ENCODE results near the gene C1orf87. TPM values are rescaled to one million over a fixed set of nuclear protein-coding genes. Genes with fewer than 3 reads are reported as not detected.
A peak's percentile ranks its signal among the peaks of the same experiment; 100 is the strongest.
"Not testable (repeated sequence)": the region's sequence is repeated elsewhere in the genome, so short reads cannot be mapped to it uniquely, and the experiment has no call there.

C1orf87 gene
- polyA plus RNA-seq, 3 donors: 0.16 to 0.31 (median 0.17) TPM

DNA sequence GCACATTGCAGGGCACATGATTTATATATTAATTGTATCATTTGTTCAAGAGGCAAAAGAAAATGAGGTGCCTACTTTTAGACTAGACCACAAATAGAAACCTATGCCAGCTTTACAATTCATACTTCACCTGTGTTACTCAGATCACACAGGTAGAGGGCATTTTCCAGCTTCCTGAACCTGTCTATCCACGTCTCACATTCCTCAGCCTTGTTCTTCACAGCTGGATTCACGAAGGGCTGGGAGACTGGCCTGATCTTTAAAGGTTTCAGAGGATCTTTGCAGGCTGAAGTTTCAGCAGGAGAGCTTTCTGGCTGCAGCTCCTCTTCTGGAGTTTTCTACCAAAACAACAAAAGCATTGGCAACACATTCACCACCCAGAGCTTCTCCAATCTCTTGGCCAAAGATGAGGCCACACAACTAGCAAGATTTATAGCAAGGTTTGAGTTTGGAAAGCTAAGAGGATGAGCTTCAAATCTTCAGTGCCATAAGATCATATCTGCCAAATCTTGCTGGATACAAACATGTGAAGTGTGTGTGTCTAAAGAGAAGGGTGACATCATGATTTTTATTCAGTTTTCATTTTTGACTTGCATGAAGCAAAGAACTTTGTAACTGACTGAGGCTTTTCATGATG lies 76.0 kb downstream of the C1orf87 start:
- no peak for DNase-seq

DNA sequence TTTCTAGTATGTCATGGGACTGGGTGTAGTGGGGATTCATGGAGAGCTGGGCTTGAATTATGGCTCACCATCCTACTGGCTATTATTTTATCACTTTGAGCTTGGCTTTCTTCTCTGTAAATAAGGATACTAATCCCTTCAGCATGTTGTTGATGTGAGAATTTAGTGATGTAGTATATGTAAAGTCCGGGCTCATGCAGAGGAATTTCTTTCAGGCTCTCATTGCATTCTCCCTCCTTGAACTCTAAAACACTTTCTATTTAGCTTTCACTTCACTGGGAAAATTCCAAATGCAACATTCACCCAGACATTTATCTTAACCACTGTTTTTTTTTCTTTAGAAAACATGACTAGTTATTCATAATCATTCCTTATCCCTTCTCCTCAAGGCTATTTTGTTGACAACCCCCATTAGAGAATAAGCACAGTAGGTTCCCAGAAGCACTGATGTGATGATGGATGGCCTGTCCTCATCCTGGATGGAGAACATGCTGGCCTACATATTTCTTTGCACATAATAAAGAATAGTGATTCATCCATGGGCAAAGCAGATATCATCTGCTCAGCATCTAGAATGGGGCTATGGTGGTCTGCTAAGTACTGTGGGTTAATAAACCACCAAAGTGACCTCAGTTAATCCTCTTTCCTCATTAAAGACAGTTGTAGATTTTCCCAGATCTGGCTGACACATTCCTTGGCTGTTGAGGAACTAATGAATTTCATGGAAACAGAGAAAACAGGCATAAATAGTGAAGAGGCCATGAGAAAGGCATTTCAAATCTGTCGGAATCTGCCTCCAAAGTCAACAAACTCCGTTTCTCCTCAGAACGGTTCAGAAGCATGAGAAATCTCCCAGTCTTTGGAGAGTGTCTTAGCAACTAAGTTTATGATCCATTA lies 79.0 kb downstream of the C1orf87 start:
- DNase-seq: peak; percentile 78

DNA sequence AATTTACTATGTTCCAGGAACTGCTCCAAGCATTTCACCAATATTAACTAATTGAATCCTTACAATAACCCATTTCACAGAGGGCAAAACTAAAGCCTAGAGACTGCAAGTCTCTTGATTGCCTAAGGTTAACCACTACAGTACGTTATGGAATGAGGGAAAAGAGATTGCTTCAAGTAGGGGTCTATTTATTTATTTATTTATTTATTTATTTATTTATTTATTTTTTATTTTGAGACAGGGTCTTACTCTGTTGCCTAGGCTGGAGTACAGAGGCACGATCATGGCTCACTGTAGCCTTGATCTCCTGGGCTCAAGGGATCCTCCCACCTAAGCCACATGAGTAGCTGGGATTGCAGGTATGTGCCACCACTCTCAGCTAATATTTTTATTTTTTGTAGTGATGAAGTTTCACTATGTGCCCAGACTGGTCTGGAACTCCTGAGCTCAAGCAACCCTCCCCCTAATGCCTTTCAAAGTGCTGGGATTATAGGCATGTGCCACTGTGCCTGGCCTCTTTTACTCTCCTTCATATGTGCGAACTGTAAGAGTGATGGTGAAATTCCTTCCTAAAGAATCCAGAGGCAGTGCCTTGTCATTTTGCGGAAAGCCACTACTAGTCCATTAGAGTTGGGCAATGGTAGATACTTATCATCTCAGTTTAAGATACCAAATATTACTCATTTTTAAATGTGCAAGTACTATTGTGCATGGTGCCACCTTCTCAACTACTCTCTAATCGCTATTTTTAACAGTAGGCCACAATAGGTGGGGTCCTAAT lies 81.3 kb downstream of the C1orf87 start:
- no peak for DNase-seq

DNA sequence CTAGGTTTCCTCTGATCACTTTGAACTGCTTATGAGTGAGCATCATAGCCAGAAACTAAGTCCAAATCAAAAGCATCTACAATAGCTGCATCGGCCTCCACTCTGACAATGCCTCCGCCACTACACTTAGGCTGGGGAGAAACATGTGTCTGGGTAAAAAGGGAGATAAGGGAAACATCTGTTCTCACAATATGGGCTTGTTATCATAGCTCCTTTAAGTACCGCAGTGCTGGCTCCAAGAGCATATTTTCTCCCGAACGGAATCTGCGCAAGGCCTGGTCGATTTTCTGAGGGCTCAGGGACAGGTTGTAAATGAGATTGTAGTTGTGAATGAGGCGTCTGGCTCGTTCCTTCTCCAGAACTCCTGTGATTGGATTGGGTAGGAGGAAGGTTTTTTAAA lies 83.1 kb downstream of the C1orf87 start:
- DNase-seq: no peak

DNA sequence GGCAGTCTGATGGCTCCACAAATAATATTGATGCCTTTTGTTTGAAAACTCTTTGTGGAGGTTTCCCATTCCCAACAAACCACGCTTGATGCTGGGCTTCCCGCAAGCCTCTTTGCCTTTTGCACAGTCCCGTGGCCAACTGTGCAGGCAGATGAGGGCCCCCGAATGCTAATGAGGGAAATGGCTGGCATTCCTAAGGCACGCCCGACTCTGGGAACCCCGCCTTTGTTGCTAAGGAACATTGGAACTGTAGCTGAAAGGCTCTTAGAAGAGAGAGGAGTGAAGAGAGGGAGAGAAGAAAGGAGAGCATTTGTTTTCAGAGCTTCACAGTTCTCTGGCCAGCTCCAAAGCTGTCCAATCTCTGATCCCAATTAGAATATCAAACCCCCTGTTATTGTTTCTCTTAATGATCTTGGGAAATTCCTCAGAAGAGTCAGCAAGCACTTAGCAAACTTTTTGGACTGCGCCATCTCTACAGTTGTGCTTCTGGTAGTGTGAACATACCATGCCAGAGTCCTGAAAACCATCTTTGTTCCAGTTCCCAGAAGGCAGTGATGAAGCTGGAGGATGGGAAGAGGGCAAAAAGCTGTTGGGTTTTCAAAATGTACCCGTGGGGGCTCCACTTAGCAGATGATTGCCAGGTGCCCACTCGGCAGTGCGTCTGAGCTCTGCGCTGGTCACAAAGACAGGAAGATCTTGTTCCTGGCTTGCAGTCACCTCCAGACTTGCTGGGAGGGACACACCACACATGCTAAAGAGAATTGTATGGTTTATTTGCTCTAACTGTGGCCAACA lies 86.9 kb downstream of the C1orf87 start:
- no peak for DNase-seq

DNA sequence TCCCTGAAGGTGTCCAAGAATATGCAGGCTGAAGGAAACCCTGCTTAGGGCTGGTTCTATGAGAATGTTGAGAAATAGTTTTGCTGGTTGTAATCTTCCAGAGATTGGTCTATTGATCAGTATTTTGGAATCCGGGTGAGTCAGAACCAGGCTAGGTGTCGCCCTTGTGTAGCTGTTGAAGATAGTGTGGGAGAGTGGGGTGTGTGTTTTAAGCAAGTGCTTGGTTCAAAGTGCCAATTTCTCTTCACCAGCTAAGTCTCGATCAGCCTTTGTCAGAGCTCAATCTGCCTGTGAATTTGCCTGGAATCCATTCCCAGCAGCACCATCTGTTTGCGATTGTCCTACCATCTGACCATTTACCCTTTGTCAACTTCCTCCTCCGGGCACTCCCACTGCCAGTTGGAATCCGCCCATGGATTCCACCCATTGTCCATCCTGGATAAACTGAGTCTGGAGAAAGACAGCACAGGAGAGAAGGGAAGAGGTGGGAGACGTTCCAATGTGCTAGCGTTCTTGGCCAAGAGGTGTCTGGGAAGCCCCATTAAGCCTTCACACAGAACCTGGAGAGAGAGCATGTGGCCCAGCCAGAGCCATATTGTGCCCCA lies 87.6 kb downstream of the C1orf87 start:
- DNase-seq: no peak

DNA sequence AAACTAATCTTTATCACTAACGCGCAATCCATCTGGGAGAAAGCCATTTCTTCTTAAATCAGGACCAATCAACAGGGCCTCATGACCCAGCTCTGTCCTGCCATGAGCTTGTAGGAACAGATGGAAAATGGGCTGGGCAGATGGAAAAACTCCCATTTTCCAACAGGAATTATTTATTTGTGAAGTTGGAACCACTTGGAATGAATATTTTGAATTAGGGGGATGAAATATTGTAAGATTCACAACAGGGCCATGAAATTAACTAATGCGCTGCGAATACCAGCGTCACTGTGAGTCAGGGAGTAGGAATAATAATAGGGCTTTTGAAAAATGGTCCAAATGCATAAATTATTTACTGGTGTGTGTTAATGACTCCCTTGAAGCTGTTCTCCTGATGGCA lies 93.9 kb downstream of the C1orf87 start:
- DNase-seq: no peak

DNA sequence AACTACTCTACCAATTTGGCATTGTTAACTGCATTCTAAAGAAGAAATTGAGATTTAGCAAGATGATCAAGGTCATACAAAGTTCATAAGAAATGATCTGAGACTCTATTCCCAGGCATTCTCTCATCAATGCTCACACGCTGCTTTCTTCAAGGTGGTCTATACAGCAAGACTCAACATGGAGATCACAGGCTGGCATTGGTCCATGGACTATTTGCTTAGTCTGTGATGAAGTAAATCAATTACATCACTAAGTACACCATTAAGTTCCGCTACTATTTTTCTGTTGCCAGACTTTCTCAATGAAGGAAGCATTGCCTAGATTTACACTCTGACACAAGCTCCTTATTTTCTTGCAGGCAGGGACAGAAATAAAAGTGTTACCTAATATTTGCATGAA lies 95.1 kb downstream of the C1orf87 start:
- DNase-seq: no peak

DNA sequence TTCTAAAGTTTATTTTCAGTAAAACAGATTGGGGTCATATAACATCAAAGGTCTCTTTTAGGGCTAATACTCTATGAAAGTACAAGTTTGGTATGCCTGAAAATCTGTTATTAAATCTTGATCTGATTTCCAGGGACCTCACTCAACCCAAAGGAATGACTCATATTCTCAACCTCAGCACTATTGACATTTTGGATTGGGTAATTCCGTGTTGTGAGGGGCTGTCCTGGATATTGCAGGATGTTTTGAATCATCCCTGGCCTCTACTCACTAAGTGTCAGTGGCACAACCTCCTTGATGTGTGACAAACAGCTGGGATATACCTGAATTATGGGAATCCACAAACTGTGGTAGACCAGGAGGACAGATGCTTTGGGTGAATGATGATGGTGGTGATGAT lies 95.5 kb downstream of the C1orf87 start:
- no peak for DNase-seq

DNA sequence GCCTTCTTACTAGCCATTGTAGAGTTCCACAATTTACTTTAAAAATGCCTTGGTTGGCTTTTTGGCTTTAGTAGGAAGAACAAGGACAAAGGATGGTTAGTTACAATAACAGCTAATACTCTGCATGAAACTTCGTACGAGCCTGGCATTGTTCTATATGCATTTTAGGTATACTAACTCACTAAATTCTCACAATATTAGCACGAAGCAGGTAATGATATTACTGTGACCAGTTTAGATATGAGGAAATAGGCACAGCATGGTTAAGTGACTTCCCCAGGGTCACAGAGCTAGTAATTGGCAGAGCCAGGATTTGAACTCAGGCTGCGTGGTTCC lies 96.5 kb downstream of the C1orf87 start:
- DNase-seq: no peak

DNA sequence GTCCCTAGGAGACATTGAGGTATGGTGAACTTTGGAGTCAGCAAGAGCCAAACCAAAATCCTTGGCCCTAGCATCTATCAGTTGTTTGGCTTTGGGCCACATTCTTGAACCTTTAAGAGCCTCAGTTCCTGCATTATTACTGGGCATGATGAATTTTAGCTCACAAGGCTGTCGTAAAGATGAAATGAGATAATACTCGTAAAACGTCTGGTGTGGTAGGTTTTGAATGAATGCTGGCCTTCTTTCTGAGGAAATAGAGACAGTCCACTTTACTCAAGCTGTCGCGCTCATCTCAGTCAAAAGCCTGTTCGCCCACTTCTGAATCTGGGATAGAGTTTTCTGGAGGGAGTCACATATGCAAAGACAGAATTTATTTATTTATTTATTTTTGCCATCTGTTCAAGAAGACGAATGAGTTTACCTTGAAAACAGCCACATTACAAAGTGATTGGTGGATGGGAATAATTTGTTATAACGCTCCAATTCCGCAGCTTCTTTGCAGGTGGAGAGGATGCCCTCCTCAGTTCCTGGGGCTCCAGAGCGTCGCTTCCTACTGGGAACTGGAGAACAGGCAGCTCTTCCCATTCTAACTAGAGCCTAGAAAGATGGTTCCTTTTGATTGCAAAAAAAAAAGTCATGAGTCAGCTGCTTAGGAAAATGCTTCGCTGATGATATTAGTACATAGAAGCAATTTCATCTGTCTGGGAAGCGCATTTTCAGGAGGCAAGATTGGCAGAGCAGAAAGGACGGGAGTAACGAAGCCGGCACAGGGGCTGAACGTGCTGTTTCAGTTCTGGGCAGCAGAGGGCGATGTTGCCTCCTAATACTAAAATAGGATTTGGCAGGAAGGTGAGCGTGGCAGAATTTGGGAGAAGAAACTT lies 97.1 kb downstream of the C1orf87 start:
- DNase-seq: no peak

DNA sequence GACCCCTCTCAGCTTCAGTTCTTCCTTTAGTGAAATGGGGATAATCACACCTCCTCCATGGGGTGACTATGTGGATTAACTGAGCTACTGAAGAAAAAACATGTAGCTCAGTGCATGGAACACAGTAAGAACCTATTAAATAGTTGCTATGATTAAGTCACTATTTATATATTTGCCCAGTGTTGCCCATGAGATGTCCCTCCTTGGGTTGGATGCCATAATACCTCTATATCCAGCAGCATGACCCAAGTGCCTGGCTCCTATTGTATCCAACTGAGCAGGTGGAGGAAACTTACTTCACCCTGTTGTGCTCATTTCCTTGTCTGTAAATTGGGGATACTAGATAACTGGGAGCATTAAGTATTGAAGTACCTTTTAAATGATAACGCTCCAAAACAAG lies 99.9 kb downstream of the C1orf87 start:
- DNase-seq: no peak

DNA sequence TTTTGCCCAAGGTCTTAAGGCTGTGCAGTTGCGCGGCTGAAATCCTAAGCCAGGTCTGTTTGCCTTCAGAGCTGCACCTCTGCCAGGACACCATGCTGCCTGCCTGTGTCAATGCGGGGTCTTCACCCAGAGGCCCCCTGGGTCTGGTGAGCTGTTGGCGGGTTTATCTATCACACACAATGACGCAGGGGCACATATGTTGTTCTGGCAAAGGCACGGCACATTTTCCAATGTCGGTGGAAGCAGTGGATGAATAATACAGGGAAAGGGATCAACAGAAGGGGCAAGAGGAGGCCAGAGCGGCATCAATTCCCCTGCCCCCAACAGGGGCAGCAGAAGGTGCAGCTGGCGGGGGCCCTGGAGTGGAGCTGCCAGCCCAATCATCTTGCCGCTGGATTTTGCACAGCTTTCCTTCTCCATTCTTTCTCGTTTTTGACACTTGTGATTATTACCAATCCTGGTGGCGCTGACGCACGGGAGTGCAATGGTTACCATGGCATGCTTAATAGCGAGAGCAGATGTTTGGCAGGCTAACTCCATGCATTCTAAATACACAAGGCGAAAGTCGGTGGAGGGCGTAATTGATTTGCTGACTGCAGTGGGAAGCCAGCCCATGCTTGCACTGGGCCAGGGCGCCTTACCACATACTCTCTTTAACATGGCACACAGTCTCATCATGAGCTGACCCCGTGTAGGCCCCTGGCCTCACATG lies 101.2 kb downstream of the C1orf87 start:
- no peak for DNase-seq

DNA sequence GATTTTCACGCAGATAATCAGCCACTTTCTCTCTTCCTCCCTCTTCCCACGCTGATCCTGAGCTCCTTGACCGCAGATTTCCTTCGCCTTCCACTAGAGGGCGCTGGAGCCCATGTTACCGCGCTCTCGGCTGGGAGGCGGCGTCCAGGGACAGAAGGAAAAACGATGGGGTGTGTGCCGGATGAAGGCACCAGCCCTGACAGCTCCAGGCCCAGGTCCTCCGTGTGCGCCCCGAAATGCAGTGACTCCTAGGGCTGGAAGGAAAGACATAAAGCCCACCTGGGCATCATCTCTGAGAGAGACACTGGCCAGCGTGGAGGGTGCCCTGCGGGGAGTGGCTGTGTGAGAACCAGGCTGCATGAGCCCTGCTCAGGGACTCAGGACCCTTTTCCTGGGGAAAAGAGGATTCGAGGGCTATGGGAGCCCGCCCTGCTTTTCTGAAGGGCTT lies 102.1 kb downstream of the C1orf87 start:
- DNase-seq: no peak

DNA sequence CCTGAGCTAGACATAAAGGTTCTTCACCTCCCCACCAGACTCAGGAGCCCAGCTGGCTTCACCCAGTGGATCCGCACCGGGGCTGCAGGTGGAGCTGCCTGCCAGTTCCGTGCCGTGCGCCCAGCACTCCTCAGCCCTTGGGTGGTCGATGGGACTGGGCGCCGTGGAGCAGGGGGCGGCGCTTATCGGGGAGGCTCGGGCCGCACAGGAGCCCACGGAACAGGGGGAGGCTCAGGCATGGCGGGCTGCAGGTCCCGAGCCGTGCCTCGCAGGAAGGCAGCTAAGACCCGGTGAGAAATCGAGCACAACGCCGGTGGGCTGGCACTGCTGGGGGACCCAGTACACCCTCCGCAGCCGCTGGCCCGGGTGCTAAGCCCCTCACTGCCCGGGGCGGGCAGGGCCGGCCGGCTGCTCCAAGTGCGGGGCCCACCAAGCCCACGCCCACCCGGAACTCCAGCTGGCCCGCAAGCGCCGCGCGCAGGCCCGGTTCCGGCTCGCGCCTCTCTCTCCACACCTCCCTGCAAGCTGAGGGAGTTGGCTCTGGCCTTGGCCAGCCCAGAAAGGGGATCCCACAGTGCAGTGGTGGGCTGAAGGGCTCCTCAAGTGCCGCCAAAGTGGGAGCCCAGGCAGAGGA lies 103.9 kb downstream of the C1orf87 start:
- DNase-seq: not testable (repeated sequence)

DNA sequence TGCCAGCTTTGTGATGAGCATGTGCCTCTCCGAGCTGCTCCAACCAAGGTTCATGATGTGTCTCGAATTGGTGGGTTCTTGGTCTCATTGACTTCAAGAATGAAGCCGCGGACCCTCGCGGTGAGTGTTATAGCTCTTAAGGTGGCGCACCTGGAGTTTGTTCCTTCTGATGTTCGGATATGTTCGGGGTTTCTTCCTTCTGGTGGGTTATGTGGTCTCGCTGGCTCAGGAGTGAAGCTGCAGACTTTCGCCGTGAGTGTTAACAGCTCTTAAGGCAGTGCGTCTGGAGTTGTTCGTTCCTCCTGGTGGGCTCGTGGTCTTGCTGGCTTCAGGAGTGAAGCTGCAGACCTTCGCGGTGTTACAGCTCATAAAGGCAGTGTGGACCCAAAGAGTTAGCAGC lies 104.8 kb downstream of the C1orf87 start:
- not testable (repeated sequence) for DNase-seq

DNA sequence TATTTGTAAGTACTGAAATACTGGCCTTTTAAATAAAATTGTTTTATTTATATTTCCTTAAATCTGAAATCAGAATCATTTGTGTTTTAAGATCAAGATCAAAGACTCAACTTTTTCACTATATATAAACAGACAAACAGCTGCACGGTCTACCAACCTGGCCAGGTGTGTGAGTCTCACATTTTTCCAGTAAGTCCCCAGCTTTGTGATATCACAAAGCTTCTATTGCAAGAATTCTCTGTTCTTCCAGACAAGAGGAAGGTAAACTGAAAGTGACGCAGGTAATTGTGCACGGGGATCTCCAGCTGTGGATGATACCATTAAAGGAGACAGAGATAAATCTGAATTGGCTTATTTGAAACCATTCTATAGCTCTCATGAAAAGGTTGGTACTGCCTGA lies 105.8 kb downstream of the C1orf87 start:
- no peak for DNase-seq

DNA sequence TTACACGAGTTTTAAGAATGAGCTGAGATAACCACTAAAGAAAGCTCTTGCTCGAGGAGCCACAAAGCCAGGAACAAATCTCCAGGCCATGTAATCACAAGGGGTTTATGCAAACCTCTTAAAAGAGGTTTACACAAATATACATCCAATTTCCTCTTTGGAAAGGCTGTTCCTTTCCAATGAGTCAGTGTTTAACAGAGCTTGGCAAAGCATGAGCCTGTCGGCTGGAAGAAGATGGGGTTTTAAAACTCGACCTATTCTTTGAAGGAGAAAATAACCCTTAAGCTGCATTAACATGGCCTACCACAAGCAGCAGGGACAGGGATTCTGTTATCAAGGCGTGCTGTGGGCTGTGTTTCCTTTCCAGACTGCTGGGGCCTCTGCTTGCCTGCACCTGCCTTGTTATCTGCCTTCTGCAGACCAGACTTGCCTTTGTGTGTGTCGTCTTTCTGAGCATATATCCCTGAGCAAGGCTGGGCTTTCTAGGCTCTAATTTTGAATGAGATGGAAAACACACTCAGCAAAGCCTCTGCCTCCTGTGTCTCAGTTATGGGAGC lies 106.4 kb downstream of the C1orf87 start:
- no peak for DNase-seq

DNA sequence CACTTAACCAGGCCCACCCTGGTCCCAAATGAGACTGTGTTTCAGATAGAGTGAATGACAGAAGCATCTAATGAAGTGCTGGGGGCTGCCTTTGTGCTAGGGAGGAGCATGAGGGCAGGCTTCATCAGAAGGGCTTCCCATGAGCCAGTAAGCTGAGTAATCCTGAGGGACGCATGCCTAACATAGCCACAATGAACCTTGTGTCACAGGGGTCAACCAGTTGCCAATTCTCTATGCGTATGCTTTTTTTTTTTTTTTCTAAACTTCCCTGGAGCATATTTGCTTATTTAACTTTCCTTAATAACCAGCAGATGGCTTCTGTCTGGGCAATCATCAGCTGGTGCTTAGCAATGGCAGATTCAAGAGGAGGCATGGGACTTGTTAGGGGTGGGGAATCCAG lies 121.5 kb downstream of the C1orf87 start:
- no peak for DNase-seq
